Activated T-cell treated with anti-CD3 and anti-CD28 coated beads for 4 hours (primary cell): Measurements from ENCODE around the gene TBKBP1.
"Not testable (repeated sequence)": the region's sequence is repeated elsewhere in the genome, so short reads cannot be mapped to it uniquely, and the experiment has no call there.

ENCODE experiments used
- DNase-seq: peaks from one replicate; pipeline ENCODE4 v3.0.0-alpha.2; 2020

Gene TBKBP1

GRCh38 chr17:47682138-47682537, 11.8 kb upstream of the TBKBP1 start:
- DNase-seq: no peak

GRCh38 chr17:47682727-47683126, 11.2 kb upstream of the TBKBP1 start:
- DNase-seq: not testable (repeated sequence)

GRCh38 chr17:47684025-47684424, 9.9 kb upstream of the TBKBP1 start:
- no peak for DNase-seq

GRCh38 chr17:47684535-47685193, 9.3 kb upstream of the TBKBP1 start:
- DNase-seq: no peak

- DNase-seq: no peak
Measured at GRCh38 chr17:47685556-47686275, 8.2 kb upstream of the TBKBP1 start.

GRCh38 chr17:47686276-47686635, 7.7 kb upstream of the TBKBP1 start:
- DNase-seq: no peak

- DNase-seq: no peak
Measured at GRCh38 chr17:47686664-47687327, 7.2 kb upstream of the TBKBP1 start.

- DNase-seq: no peak
Measured at GRCh38 chr17:47687328-47687690, 6.7 kb upstream of the TBKBP1 start.

GRCh38 chr17:47687748-47688147, 6.2 kb upstream of the TBKBP1 start:
- no peak for DNase-seq

- no peak for DNase-seq
Measured at GRCh38 chr17:47690121-47690520, 3.8 kb upstream of the TBKBP1 start.

GRCh38 chr17:47692137-47692894, 1.6 kb upstream of the TBKBP1 start:
- no peak for DNase-seq

GRCh38 chr17:47692895-47693730, 848 bp upstream of the TBKBP1 start:
- DNase-seq: no peak

- peak; percentile 59 for DNase-seq
Measured at GRCh38 chr17:47694581-47695428, 844 bp downstream of the TBKBP1 start.

GRCh38 chr17:47695429-47696376, 1.7 kb downstream of the TBKBP1 start:
- DNase-seq: no peak

GRCh38 chr17:47696717-47697642, 3.0 kb downstream of the TBKBP1 start:
- DNase-seq: no peak

- no peak for DNase-seq
Measured at GRCh38 chr17:47697906-47698711, 4.1 kb downstream of the TBKBP1 start.

GRCh38 chr17:47698749-47699535, 5.0 kb downstream of the TBKBP1 start:
- peak; percentile 87 for DNase-seq

- DNase-seq: no peak
Measured at GRCh38 chr17:47699536-47699840, 5.5 kb downstream of the TBKBP1 start.
